Measurements from ENCODE around the gene TSC2. TPM values are rescaled to one million over a fixed set of nuclear protein-coding genes. Genes with fewer than 3 reads are reported as not detected.
"Not testable (repeated sequence)": the region's sequence is repeated elsewhere in the genome, so short reads cannot be mapped to it uniquely, and the experiment has no call there.

Gene TSC2
- total and polyA plus RNA-seq, 2 of the 13 experiments (the other 11 are each of a cell fraction or from before 2014, with no cell fraction given): 19.6 to 40.4 TPM

GRCh38 chr16:2123706-2124376, 76.1 kb downstream of the TSC2 start:
- H4K20me1 ChIP-seq (ENCODE audit: insufficient read depth, low read length); H3K9me3 ChIP-seq (ENCODE audit: low read length); ATAC-seq; H3K4me2 ChIP-seq (ENCODE audit: low read depth, low read length); H3K27ac ChIP-seq (ENCODE audit: extremely low read length, insufficient read depth, low read length); H2AFZ ChIP-seq (ENCODE audit: low read length); H3K36me3 ChIP-seq (replicated peaks in 1 of 2; ENCODE audit: control insufficient read depth in 1 of 2, insufficient read depth in 2 of 2, low read length in 2 of 2); CTCF ChIA-PET (ENCODE audit: low intra/inter-chr PET ratio, low total read pairs); H3K27me3 ChIP-seq (ENCODE audit: control insufficient read depth in 1 of 2, insufficient read depth in 2 of 2, low read length in 2 of 2); in situ Hi-C loops (cut with HindIII; ENCODE audit: extremely low pct_ligation_motif_present, low pct_unique_long_range_greater_than_20kb); H3K9ac ChIP-seq (ENCODE audit: insufficient read depth, low read depth, low read length); FAIRE-seq; POLR2A ChIA-PET; BruUV-seq (replicated peaks); DNase-seq (ENCODE audit: low spot score); intact Hi-C loops (cut with micrococcal nuclease; ENCODE audit: unreplicated experiment); H3K4me3 ChIP-seq (replicated peaks in 1 of 3; ENCODE audit: insufficient read depth in 1 of 3, low read depth in 2 of 3, low read length in 3 of 3); H3K4me1 ChIP-seq (ENCODE audit: insufficient read depth, low read length): not testable (repeated sequence)
- peaks cover 14% of the 10 kb centered on the region for H3K79me2 ChIP-seq (ENCODE audit: insufficient read depth, low read length)
- no CpG with 5 or more reads among the region's 27 CpGs for WGBS (ENCODE audit: low lambda C conversion rate)

GRCh38 chr16:2124377-2124693, 76.5 kb downstream of the TSC2 start:
- CTCF ChIA-PET (ENCODE audit: low intra/inter-chr PET ratio, low total read pairs); H3K9me3 ChIP-seq (ENCODE audit: low read length); H2AFZ ChIP-seq (ENCODE audit: low read length); H3K27me3 ChIP-seq (ENCODE audit: control insufficient read depth in 1 of 2, insufficient read depth in 2 of 2, low read length in 2 of 2); POLR2A ChIA-PET; H3K4me3 ChIP-seq (replicated peaks in 1 of 3; ENCODE audit: insufficient read depth in 1 of 3, low read depth in 2 of 3, low read length in 3 of 3); DNase-seq (ENCODE audit: low spot score); H3K4me1 ChIP-seq (ENCODE audit: insufficient read depth, low read length); H3K36me3 ChIP-seq (replicated peaks in 1 of 2; ENCODE audit: control insufficient read depth in 1 of 2, insufficient read depth in 2 of 2, low read length in 2 of 2); in situ Hi-C loops (cut with HindIII; ENCODE audit: extremely low pct_ligation_motif_present, low pct_unique_long_range_greater_than_20kb); intact Hi-C loops (cut with micrococcal nuclease; ENCODE audit: unreplicated experiment); BruUV-seq (replicated peaks); H4K20me1 ChIP-seq (ENCODE audit: insufficient read depth, low read length); H3K4me2 ChIP-seq (ENCODE audit: low read depth, low read length); FAIRE-seq; ATAC-seq; H3K9ac ChIP-seq (ENCODE audit: insufficient read depth, low read depth, low read length); H3K27ac ChIP-seq (ENCODE audit: extremely low read length, insufficient read depth, low read length): not testable (repeated sequence)
- peaks cover 14% of the 10 kb centered on the region for H3K79me2 ChIP-seq (ENCODE audit: insufficient read depth, low read length)
- WGBS (ENCODE audit: low lambda C conversion rate): 100% methylated on average over 4 of the region's 11 CpGs

GRCh38 chr16:2124694-2125444, 77.1 kb downstream of the TSC2 start:
- H3K36me3 ChIP-seq (replicated peaks in 1 of 2; ENCODE audit: control insufficient read depth in 1 of 2, insufficient read depth in 2 of 2, low read length in 2 of 2); H2AFZ ChIP-seq (ENCODE audit: low read length); H3K4me3 ChIP-seq (replicated peaks in 1 of 3; ENCODE audit: insufficient read depth in 1 of 3, low read depth in 2 of 3, low read length in 3 of 3); in situ Hi-C loops (cut with HindIII; ENCODE audit: extremely low pct_ligation_motif_present, low pct_unique_long_range_greater_than_20kb); H3K4me2 ChIP-seq (ENCODE audit: low read depth, low read length); ATAC-seq; H3K27me3 ChIP-seq (ENCODE audit: control insufficient read depth in 1 of 2, insufficient read depth in 2 of 2, low read length in 2 of 2); H3K9me3 ChIP-seq (ENCODE audit: low read length); FAIRE-seq; intact Hi-C loops (cut with micrococcal nuclease; ENCODE audit: unreplicated experiment); H3K9ac ChIP-seq (ENCODE audit: insufficient read depth, low read depth, low read length); CTCF ChIA-PET (ENCODE audit: low intra/inter-chr PET ratio, low total read pairs); POLR2A ChIA-PET; H4K20me1 ChIP-seq (ENCODE audit: insufficient read depth, low read length); DNase-seq (ENCODE audit: low spot score); BruUV-seq (replicated peaks); H3K27ac ChIP-seq (ENCODE audit: extremely low read length, insufficient read depth, low read length): not testable (repeated sequence)
- Histone ChIP-seq H3K79me2 (ENCODE audit: insufficient read depth, low read length) (peaks cover 14% of the 10 kb centered on the region), H3K4me1 (ENCODE audit: insufficient read depth, low read length) (peaks cover 11% of the 10 kb centered on the region; the same call in 1 of the 2 replicates)
- 95% methylated on average over 12 of the region's 37 CpGs for WGBS (ENCODE audit: low lambda C conversion rate)

GRCh38 chr16:2125609-2126008, 77.8 kb downstream of the TSC2 start:
- ATAC-seq; H3K27me3 ChIP-seq (ENCODE audit: control insufficient read depth in 1 of 2, insufficient read depth in 2 of 2, low read length in 2 of 2); BruUV-seq (replicated peaks); H3K9ac ChIP-seq (ENCODE audit: insufficient read depth, low read depth, low read length); H3K4me3 ChIP-seq (replicated peaks in 1 of 3; ENCODE audit: insufficient read depth in 1 of 3, low read depth in 2 of 3, low read length in 3 of 3); POLR2A ChIA-PET; H3K9me3 ChIP-seq (ENCODE audit: low read length); H3K4me2 ChIP-seq (ENCODE audit: low read depth, low read length); H3K36me3 ChIP-seq (replicated peaks in 1 of 2; ENCODE audit: control insufficient read depth in 1 of 2, insufficient read depth in 2 of 2, low read length in 2 of 2); CTCF ChIA-PET (ENCODE audit: low intra/inter-chr PET ratio, low total read pairs); H3K27ac ChIP-seq (ENCODE audit: extremely low read length, insufficient read depth, low read length); intact Hi-C loops (cut with micrococcal nuclease; ENCODE audit: unreplicated experiment); in situ Hi-C loops (cut with HindIII; ENCODE audit: extremely low pct_ligation_motif_present, low pct_unique_long_range_greater_than_20kb); DNase-seq (ENCODE audit: low spot score); FAIRE-seq; H4K20me1 ChIP-seq (ENCODE audit: insufficient read depth, low read length); H2AFZ ChIP-seq (ENCODE audit: low read length): not testable (repeated sequence)
- peaks cover 13% of the 10 kb centered on the region; the same call in 1 of the 2 replicates for H3K4me1 ChIP-seq (ENCODE audit: insufficient read depth, low read length)
- peaks cover 12% of the 10 kb centered on the region for H3K79me2 ChIP-seq (ENCODE audit: insufficient read depth, low read length)
- WGBS (ENCODE audit: low lambda C conversion rate): 92% methylated on average over 6 of the region's 11 CpGs
